Duodenal mucosa (tissue), 2 donors: ENCODE data around the gene TRPM6.
"Not testable (repeated sequence)": the region's sequence is repeated elsewhere in the genome, so short reads cannot be mapped to it uniquely, and the experiment has no call there.

Experiments
- H3K27ac ChIP-seq: one replicate; pipeline ENCODE4 v1.7.0; 2013; ENCODE audit warnings: low read depth, low read length
- H3K27me3 ChIP-seq, 2 donors: one replicate each; pipeline ENCODE4 v1.7.0; 2013; ENCODE audit warnings: low read length in 2 of 2, control low read depth in 1 of 2; ENCODE audit not compliant: insufficient read depth in 2 of 2, control insufficient read depth in 1 of 2
- H3K36me3 ChIP-seq, 2 donors: one replicate each; pipeline ENCODE4 v1.7.0; 2013; ENCODE audit warnings: low read length in 2 of 2, control low read depth in 1 of 2; ENCODE audit not compliant: insufficient read depth in 2 of 2, control insufficient read depth in 1 of 2
- H3K4me1 ChIP-seq, 2 donors: one replicate each; pipeline ENCODE4 v1.7.0; 2013; ENCODE audit warnings: low read length in 2 of 2, control low read depth in 1 of 2; ENCODE audit not compliant: insufficient read depth in 2 of 2, control insufficient read depth in 1 of 2
- H3K4me3 ChIP-seq, 2 donors: one replicate each; pipeline ENCODE4 v1.7.0; 2013; ENCODE audit warnings: low read length in 2 of 2, low read depth in 1 of 2
- H3K9ac ChIP-seq, 2 donors: one replicate each; pipeline ENCODE4 v1.7.0; 2013; ENCODE audit warnings: low read length in 2 of 2, low read depth in 1 of 2
- H3K9me3 ChIP-seq, 2 donors: one replicate each; pipeline ENCODE4 v1.7.0; 2013; ENCODE audit warnings: low read length in 2 of 2, control low read depth in 1 of 2; ENCODE audit not compliant: control insufficient read depth in 1 of 2

TRPM6 gene

GRCh38 chr9:74859786-74860185 lies 27.9 kb downstream of the TRPM6 start:
- H3K36me3 ChIP-seq: no peaks in the 10 kb centered on the region
- H3K9ac ChIP-seq: no peak overlapping the region
- H3K4me3 ChIP-seq: no peak overlapping the region
- H3K27ac ChIP-seq: no peak overlapping the region
- no peaks in the 10 kb centered on the region for H3K27me3 ChIP-seq
- H3K9me3 ChIP-seq: no peaks in the 10 kb centered on the region
- H3K4me1 ChIP-seq: peaks cover 9 to 29% of the 10 kb centered on the region in 2 donors

- no peaks in the 10 kb centered on the region for H3K27me3 ChIP-seq
Observed at GRCh38 chr9:74858751-74859414, 28.8 kb downstream of the TRPM6 start.

DNA sequence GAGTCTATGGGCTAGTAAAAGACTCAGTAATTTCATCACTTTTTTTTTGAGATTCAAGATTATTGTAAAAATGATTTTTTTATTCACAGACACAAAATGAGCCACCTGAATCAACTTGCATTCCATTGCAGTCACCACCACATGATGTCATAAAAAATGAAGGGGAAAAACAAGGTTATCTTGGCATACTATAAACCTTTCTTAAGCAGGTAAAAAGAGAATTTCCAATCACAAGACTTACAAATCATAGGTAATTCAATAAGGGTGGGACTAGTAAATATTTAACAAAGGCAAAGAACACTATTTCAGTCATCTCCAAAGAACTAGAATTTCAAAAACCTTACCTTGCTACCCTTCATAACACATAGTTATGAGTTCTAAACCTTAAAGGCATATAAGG lies 30.7 kb downstream of the TRPM6 start:
- Histone ChIP-seq H3K4me1 (peaks cover 9 to 26% of the 10 kb centered on the region in 2 donors), H3K27me3 (no peaks in the 10 kb centered on the region)

More at GRCh38 chr9:74858751-74859414, 28.8 kb downstream of the TRPM6 start:
- no peak overlapping the region for H3K9ac ChIP-seq
- H3K9me3 ChIP-seq: no peaks in the 10 kb centered on the region
- H3K4me1 ChIP-seq: peaks cover 9 to 29% of the 10 kb centered on the region in 2 donors
- H3K36me3 ChIP-seq: no peaks in the 10 kb centered on the region
- H3K4me3 ChIP-seq: no peak overlapping the region
- H3K27ac ChIP-seq: no peak overlapping the region

DNA sequence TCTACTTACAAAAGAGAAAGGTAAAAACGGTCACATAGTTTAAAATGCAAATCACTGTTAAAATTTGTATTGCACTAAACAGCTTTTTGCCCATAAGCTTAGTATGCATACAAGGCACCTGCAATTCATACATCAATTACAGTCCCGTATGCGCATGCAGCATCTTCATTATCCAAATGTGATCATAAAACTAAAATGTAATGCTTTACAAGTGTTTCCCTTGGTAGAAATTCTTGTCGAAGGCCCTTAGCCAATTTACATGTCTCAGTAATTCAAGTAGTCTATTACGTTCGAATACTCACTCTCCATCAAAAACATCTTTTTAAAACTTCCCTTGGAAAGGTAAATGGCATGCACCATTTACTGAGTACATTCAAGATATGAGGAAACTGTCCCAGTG lies 32.6 kb downstream of the TRPM6 start:
- Histone ChIP-seq H3K36me3 (no peaks in the 10 kb centered on the region), H3K27ac (no peak overlapping the region), H3K27me3 (no peaks in the 10 kb centered on the region), H3K4me1 (peaks cover 0 to 14% of the 10 kb centered on the region in 2 donors), H3K4me3 (no peak overlapping the region), H3K9me3 (no peaks in the 10 kb centered on the region), H3K9ac (no peak overlapping the region)

More for the DNA sequence above, 30.7 kb downstream of the TRPM6 start:
- H3K4me3 ChIP-seq: no peak overlapping the region
- H3K9me3 ChIP-seq: no peaks in the 10 kb centered on the region
- no peak overlapping the region for H3K9ac ChIP-seq
- no peaks in the 10 kb centered on the region for H3K36me3 ChIP-seq
- H3K27ac ChIP-seq: no peak overlapping the region

GRCh38 chr9:74853024-74853423 lies 34.7 kb downstream of the TRPM6 start:
- H3K4me3 ChIP-seq, H3K27me3 ChIP-seq, H3K27ac ChIP-seq, H3K9me3 ChIP-seq, H3K36me3 ChIP-seq, H3K9ac ChIP-seq: not testable (repeated sequence)
- peaks cover under 1 to 14% of the 10 kb centered on the region in 2 donors for H3K4me1 ChIP-seq

DNA sequence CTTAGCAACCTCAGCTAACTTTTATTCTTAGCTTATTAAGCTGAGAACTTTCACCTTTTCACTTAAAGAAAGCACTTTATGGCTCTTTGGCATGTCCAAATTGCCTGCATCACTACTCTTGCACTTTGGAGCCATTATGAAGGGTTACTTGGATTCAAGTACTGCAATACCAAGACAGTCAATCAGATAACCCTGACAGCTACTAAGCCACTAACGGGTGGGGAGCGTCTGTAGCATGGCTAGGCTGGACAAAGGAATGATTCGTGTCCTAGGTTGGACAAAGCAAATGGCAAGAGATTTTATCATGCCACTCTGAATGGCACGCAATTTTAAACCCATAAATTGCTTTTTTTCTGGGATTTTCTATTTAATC lies 39.6 kb downstream of the TRPM6 start:
- H3K36me3 ChIP-seq: no peaks in the 10 kb centered on the region
- H3K4me3 ChIP-seq: peak overlapping the region; percentile 40 to 61
- H3K27me3 ChIP-seq: no peaks in the 10 kb centered on the region
- peak overlapping the region in 1 of 2 donors; percentile 12 for H3K9ac ChIP-seq
- no peak overlapping the region for H3K27ac ChIP-seq
- peaks cover 4 to 8% of the 10 kb centered on the region in 2 donors for H3K4me1 ChIP-seq
- peaks cover 0 to 8% of the 10 kb centered on the region in 2 donors for H3K9me3 ChIP-seq

- no peaks in the 10 kb centered on the region for H3K36me3 ChIP-seq
Observed at GRCh38 chr9:74847478-74848152, 40.1 kb downstream of the TRPM6 start.

DNA sequence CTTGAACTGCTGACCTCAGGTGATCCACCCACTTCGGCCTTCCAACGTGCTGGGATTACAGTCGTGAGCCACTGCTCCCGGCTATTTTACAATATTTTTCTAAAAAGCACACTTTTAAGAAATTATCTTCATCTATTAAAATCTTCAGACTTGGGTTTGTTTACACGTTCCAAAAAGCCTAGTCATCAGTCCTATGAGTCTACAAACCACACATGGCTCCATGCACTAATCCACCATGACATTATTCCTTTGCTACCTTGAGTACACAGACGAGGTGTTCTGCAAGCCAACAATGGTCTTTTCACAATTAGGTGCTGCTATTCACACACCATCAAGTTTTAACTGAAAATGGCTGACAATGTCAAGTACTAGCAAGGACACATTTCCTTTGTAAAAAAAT lies 41.0 kb downstream of the TRPM6 start:
- peak overlapping the region in 1 of 2 donors; percentile 0 for H3K4me3 ChIP-seq
- no peak overlapping the region for H3K27ac ChIP-seq
- no peaks in the 10 kb centered on the region for H3K36me3 ChIP-seq

More at GRCh38 chr9:74847478-74848152, 40.1 kb downstream of the TRPM6 start:
- Histone ChIP-seq H3K27ac (no peak overlapping the region), H3K9ac (no peak overlapping the region), H3K4me1 (peaks cover 4 to 8% of the 10 kb centered on the region in 2 donors), H3K9me3 (peaks cover 0 to 8% of the 10 kb centered on the region in 2 donors), H3K4me3 (peak overlapping the region; percentile 40 to 61), H3K27me3 (no peaks in the 10 kb centered on the region)

DNA sequence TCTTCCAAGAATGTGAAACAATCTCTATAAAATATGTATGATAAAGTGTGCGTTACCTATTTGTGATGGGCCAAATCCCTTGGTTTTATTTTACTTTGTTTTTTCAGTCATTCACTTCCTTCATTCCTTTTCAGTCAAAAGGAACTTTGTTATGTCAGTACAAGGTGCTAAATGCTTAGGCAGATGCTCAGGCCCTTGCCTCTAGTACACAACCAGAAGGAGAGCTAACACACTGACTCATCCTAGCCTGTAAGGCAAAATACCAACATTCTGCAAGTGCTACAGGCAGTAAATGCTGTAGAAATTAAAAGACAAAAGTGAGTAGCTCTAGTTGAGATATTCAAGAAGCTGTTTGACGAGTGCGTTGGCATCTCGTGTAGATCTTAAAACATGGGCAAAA lies 49.4 kb downstream of the TRPM6 start:
- H3K27ac ChIP-seq: no peak overlapping the region
- no peaks in the 10 kb centered on the region for H3K4me1 ChIP-seq
- H3K4me3 ChIP-seq: no peak overlapping the region
- H3K36me3 ChIP-seq: no peaks in the 10 kb centered on the region
- no peak overlapping the region for H3K9ac ChIP-seq
- H3K27me3 ChIP-seq: no peaks in the 10 kb centered on the region
- H3K9me3 ChIP-seq: no peaks in the 10 kb centered on the region

More for the DNA sequence above, 41.0 kb downstream of the TRPM6 start:
- Histone ChIP-seq H3K4me1 (peaks cover 4 to 8% of the 10 kb centered on the region in 2 donors), H3K9me3 (peaks cover 0 to 8% of the 10 kb centered on the region in 2 donors), H3K27me3 (no peaks in the 10 kb centered on the region), H3K9ac (no peak overlapping the region)

- H3K9me3 ChIP-seq: no peaks in the 10 kb centered on the region
- H3K4me3 ChIP-seq: no peak overlapping the region
- H3K4me1 ChIP-seq: no peaks in the 10 kb centered on the region
- no peak overlapping the region for H3K27ac ChIP-seq
- H3K36me3 ChIP-seq: peaks cover 0 to 8% of the 10 kb centered on the region in 2 donors
- H3K9ac ChIP-seq: no peak overlapping the region
- H3K27me3 ChIP-seq: no peaks in the 10 kb centered on the region
Observed at GRCh38 chr9:74824654-74825053, 63.1 kb downstream of the TRPM6 start.
